Endothelial cell (in vitro differentiated cells): ENCODE measurements around the gene DIAPH2. TPM values are rescaled to one million over a fixed set of nuclear protein-coding genes. Genes with fewer than 3 reads are reported as not detected.

Experiments used
- DNase-seq: peaks from one replicate; pipeline ENCODE4 v3.0.0; 2021; ENCODE audit warnings: low spot score
- H3K27ac Mint-ChIP-seq: one replicate; pipeline ENCODE4 v1.8.0; 2021; ENCODE audit warnings: mixed read lengths, inconsistent platforms; ENCODE audit not compliant: unreplicated experiment
- H3K27me3 Mint-ChIP-seq: one replicate; pipeline ENCODE4 v1.8.0; 2021; ENCODE audit warnings: mild to moderate bottlenecking, moderate library complexity, mixed read lengths, inconsistent platforms; ENCODE audit not compliant: unreplicated experiment
- H3K36me3 Mint-ChIP-seq: one replicate; pipeline ENCODE4 v1.8.0; 2021; ENCODE audit warnings: mild to moderate bottlenecking, low read depth, mixed read lengths, inconsistent platforms; ENCODE audit not compliant: unreplicated experiment
- H3K4me1 Mint-ChIP-seq: one replicate; pipeline ENCODE4 v1.8.0; 2021; ENCODE audit warnings: mild to moderate bottlenecking, mixed read lengths, inconsistent platforms; ENCODE audit not compliant: unreplicated experiment
- H3K4me3 Mint-ChIP-seq: one replicate; pipeline ENCODE4 v1.8.0; 2021; ENCODE audit warnings: mild to moderate bottlenecking, mixed read lengths, inconsistent platforms; ENCODE audit not compliant: unreplicated experiment
- H3K9me3 Mint-ChIP-seq: one replicate; pipeline ENCODE4 v1.8.0; 2021; ENCODE audit warnings: mixed read lengths, inconsistent platforms; ENCODE audit not compliant: unreplicated experiment
- total RNA-seq: library from RNA; stranded (reverse); fragmentation: NEBNext Ultra II Directional; extraction: Animal tissue kit (Norgen Biotek cat#: 25700); gene quantifications from one replicate; pipeline ENCODE4 v1.2.1, GENCODE V29; 2021; ENCODE audit not compliant: unreplicated experiment
- TF ChIP-seq, protein P1 (sequence below): fragments of 200-600 bp; sonication (generic); IDR thresholded peaks from one replicate; pipeline ENCODE4 v1.5.0; 2021; ENCODE audit warnings: antibody characterized with exemption; ENCODE audit not compliant: unreplicated experiment

Gene DIAPH2
- total RNA-seq, 1 donor from 2014 or later: 45.3 TPM

DNA sequence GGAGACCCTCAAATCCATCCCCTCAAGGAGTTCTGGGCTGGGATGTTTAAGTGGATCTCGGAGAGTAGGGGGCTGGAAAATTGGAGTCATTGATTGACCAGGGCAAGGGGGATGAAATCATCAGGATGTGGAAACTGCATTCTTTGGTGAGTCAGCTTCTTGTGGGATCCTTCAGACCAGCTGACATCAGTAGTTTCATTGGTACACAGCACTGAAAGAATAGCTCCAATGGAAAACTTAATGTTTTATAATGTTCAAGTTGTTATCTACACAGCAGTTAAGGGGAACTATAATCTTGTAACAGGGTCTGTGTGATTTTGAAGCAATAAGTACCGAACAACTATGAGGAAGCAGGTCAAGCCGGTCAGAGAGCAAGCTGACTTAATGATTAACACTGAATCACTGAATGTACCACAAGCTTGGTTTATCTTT is 705.1 kb downstream of the DIAPH2 start:
- Mint-ChIP-seq H3K9me3 (no peaks in the 10 kb centered on the region), H3K4me3 (no peak overlapping the region), H3K4me1 (no peaks in the 10 kb centered on the region), H3K27me3 (no peaks in the 10 kb centered on the region), H3K36me3 (no peaks in the 10 kb centered on the region), H3K27ac (no peak overlapping the region)
- TF ChIP-seq, protein P1, sequence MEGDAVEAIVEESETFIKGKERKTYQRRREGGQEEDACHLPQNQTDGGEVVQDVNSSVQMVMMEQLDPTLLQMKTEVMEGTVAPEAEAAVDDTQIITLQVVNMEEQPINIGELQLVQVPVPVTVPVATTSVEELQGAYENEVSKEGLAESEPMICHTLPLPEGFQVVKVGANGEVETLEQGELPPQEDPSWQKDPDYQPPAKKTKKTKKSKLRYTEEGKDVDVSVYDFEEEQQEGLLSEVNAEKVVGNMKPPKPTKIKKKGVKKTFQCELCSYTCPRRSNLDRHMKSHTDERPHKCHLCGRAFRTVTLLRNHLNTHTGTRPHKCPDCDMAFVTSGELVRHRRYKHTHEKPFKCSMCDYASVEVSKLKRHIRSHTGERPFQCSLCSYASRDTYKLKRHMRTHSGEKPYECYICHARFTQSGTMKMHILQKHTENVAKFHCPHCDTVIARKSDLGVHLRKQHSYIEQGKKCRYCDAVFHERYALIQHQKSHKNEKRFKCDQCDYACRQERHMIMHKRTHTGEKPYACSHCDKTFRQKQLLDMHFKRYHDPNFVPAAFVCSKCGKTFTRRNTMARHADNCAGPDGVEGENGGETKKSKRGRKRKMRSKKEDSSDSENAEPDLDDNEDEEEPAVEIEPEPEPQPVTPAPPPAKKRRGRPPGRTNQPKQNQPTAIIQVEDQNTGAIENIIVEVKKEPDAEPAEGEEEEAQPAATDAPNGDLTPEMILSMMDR: no peak
- DNase-seq: no peak

DNA sequence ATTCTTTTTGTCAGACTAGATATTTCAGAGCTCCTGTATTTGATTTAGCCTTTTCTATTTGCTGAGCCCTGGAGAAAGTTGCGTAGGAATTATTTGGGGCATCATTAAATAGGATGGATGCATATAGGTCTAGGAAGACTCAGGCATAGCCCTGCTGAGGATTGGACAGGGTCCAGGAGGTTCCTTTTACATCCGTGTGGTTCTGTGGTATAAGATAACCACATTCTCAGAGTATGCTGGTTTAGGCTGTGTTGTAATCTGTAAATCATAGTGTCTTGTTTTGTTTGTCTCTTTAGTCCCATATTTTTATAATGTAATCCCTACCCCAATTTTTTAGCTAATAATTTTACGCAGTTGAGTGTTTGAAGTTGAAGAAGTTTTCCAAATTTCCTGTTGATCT is 712.7 kb downstream of the DIAPH2 start:
- Mint-ChIP-seq H3K4me1 (no peaks in the 10 kb centered on the region), H3K9me3 (no peaks in the 10 kb centered on the region), H3K27ac (no peak overlapping the region), H3K36me3 (no peaks in the 10 kb centered on the region), H3K4me3 (no peak overlapping the region), H3K27me3 (no peaks in the 10 kb centered on the region)
- no peak for DNase-seq
- TF ChIP-seq, protein P1: no peak

DNA sequence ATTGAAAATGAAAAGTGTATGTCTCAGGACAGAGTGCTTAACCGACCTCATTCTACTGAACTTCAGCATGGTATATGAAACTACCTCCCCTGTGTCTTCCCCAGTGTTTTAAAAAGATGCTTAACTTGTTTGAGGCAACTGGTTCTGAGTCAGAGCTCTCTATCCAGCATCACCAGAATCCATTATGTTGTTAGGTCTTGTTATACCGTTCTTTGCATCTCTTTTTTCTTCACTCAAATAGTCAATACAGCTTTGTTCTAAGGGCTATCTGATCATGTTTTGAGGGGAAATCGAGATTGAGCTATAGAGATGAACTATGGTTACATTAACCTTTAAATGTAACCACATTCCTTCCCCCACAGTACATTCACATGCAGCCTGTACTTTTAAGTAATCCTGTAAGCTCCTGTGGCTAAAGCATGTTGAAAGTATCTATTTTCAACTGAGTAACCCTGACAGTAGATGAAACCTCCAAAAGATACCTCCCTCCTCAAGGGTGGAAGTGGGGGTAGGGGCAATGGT is 713.4 kb downstream of the DIAPH2 start:
- Mint-ChIP-seq H3K4me1 (no peaks in the 10 kb centered on the region), H3K9me3 (no peaks in the 10 kb centered on the region), H3K27me3 (no peaks in the 10 kb centered on the region), H3K36me3 (no peaks in the 10 kb centered on the region), H3K4me3 (no peak overlapping the region), H3K27ac (no peak overlapping the region)
- no peak for DNase-seq
- TF ChIP-seq, protein P1: no peak

DNA sequence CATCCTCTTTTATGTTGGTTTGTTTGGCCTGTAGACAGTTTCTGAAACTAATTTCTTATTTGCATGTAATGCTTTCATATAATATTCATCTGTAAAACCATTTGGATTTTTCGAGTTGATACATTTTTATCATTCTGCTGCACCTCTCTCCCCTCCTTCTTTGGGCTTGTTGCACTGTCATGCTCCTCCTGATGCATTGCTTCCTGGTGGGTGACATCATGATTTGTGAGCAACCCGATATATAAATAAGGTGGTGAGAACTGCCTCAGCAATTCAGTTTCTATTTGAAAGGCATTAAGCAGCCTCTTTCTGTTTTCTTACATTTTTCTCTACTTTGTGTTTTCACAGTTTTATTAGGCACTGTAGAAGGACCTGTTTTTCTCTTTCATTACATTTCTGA is 714.8 kb downstream of the DIAPH2 start:
- H3K4me1 Mint-ChIP-seq: no peaks in the 10 kb centered on the region
- H3K36me3 Mint-ChIP-seq: no peaks in the 10 kb centered on the region
- DNase-seq: no peak
- no peak overlapping the region for H3K4me3 Mint-ChIP-seq
- no peaks in the 10 kb centered on the region for H3K9me3 Mint-ChIP-seq
- TF ChIP-seq, protein P1: no peak
- H3K27ac Mint-ChIP-seq: no peak overlapping the region
- no peaks in the 10 kb centered on the region for H3K27me3 Mint-ChIP-seq

DNA sequence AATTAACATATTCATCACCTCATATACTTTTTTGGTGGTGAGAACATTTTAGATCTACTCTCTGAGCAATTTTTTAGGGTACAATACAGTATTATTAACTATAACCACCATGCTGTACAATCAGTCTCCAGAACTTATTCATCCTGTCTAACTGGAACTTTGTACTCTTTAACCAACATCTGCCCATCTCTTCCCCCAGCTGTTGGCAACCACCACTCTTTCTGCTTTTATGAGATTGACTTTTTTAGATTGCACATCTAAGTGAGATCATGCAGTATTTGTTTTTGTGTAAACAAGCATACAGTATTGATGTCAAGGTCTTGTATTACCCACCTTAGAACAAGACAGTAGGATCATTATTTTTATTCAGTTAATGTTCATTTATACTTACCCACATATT is 715.9 kb downstream of the DIAPH2 start:
- Mint-ChIP-seq H3K36me3 (no peaks in the 10 kb centered on the region), H3K27ac (no peak overlapping the region), H3K4me1 (no peaks in the 10 kb centered on the region), H3K9me3 (no peaks in the 10 kb centered on the region), H3K27me3 (no peaks in the 10 kb centered on the region), H3K4me3 (no peak overlapping the region)
- TF ChIP-seq, protein P1: no peak
- no peak for DNase-seq
